GM19043 (cell line): Measurements from ENCODE around the gene C6orf58.
A peak's percentile ranks its signal among the peaks of the same experiment; 100 is the strongest.

Experiments
- ATAC-seq: cut with Tn5 transposase; IDR thresholded peaks from one replicate; pipeline ENCODE4 v1.9.1; 2021; ENCODE audit warnings: low read depth; ENCODE audit not compliant: unreplicated experiment

Gene C6orf58

DNA sequence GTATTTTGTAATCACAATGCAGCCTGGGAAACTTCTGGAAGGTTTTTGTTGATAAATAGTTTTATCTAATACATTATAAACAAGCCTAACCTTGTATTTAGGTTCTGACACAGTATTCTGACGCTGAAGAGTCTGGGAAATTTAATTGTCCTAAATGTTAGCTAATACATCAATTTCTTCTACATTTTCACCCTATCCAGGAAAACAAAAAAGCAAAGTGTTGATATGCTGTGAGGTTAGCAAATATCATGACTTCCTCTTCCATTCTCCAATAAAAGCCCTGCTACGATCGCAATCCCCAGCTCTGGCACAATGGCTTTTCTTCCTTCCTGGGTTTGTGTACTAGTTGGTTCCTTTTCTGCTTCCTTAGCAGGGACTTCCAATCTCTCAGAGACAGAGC is at the start of gene C6orf58:
Gene C6orf58, plus strand, starts transcription at position 301 of the 400 bp plus-strand sequence. Its CDS starts 12 bp downstream, at position 313.
- ATAC-seq, result no peak

DNA sequence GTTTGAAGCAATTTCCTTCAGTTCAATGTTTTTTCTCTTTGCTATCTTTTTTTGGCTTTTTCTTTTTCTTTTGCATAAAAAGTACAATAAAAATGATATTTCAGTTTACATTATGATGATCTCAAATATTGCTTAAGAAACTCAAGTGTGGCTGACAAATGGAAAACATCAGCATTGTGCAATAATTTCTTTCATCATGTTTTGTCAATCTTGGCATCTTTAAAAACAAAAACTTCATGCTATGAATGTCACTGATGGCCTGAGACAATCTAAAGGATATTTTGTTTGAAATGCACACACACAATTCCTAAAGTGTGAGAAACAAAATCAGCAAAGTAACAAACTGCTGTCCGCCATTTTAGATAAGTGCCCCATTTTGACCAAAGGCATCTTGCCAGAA is 44.0 kb upstream of the C6orf58 start:
- ATAC-seq, result no peak

DNA sequence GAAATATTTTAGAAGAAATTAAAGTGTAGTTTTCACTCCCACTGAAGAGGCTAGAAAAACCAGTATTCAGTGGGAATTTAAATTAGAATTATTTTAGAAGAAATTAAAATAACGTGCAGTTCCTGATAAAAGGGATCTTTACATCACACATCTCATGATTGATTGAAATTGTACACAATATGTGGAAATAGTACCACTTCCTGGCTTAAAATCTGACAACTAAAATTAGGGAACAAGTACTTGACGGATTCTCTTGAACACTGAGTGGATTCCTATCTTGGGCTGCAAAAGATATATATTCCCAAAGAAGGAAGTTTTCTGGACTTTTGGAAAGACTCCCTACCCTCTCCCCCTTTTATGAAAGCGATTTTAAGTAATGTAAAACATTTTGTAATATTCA is 43.2 kb upstream of the C6orf58 start:
- ATAC-seq, result no peak

DNA sequence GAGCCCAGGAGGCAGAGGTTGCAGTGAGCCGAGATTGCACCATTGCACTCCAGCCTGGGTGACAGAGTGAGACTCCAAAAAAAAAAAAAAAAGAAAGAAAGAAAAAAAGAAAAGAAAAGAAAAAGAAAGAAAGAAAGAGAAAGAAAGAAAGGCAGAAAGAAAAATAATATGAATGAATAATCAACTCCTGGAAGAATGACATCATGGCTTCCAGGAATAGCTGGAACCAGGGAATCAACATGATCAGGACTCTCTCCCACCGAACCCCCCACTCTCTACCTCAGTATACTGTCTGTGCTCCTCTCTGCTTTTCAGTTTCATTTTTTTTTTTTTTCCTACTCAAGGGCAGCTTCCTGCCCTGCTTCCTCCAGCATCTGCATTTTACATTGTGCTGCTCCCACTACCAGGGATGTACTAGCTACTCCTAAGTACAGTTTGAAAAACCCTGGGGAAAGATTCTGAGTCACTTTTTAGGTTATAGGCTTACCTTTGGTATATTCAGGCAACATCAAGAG is 38.2 kb upstream of the C6orf58 start:
- ATAC-seq, result no peak

DNA sequence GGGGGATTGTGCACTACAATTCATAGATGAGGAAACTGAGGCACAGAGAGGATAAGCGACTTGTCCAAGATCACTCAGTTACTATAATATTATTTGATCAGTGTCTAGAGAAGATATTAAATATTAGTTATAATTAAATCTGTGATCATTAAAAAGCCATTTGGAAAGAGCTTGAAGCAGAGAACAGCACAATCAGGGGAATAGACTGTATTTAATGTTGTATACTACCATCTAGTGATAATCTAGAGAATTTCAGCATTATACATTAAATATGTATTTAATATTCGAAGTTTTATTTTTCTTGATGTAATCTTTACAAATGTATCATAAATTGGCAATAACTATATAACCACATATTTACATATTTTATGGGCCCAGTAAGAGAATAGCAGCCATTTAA is 37.7 kb upstream of the C6orf58 start:
- peak; percentile 47 for ATAC-seq

DNA sequence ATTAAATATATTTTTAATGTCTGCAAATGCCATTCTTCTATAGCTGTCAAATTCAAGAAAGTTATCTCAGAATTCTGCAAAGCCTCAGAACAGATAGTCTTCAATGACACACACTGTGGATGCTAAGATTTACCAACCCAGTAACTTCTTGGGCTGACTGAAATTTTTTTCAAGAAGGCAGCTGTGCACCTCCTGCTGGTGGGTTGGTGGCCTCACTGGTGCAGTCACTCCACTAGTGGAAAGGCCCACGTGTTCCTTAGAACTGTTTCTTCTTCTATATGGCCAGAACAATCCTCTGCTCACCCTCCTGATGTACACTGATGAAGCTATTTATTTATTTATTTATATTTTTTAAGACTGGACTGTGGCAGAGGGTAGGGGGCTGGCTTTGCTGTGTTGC is 29.8 kb upstream of the C6orf58 start:
- no peak for ATAC-seq

DNA sequence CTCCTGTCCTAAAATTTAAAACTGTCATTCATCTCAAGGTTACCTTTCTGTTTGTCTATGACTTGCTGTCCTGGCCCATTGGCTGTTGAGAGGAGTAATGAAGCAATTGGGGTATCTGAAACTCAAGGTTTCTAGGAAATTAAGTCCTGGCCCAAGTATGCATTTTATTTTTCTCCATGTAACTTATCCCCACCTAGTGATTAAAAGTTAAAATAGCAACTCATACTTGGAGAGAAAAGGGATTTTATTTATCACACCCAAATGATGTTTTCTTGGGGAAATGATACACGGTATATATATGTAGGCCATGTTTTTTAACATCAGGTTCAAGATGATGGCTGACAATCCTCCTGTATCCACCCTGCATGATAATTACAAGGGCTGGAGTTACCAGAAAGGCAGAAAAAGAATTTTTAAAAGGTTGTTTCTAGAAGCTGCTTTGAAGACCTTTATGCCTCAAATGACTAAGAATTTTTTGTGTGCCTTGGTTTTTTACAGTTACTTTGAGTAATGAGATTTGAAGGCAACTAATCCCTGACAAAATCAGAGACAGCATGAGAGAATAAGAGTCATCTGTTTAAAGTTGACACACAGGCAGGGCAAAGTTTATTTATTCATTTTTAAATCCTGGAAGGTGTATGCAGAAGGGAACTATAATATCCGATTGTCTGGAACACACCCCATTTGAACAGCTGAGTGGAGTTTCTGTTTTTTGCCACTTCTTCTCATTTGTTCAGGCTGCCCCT is 28.9 kb upstream of the C6orf58 start:
- no peak for ATAC-seq

DNA sequence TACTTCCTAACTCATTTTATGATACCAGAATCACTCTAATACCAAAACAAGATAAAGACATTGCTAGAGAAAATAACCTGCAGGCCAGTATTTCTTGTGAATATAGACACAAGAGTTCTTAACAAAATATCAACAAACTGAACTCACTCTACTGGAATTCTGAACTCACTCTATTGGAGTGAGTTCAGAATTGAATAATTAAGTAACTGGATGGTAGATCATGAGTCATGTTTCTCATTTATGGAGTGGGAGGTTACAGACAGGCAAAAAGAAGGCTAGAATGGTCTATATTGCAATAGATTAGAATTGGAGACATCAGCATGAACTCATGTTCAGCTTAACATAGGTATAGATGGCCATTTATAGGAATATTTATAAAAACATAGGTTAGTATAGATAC is 26.6 kb upstream of the C6orf58 start:
- no peak for ATAC-seq

DNA sequence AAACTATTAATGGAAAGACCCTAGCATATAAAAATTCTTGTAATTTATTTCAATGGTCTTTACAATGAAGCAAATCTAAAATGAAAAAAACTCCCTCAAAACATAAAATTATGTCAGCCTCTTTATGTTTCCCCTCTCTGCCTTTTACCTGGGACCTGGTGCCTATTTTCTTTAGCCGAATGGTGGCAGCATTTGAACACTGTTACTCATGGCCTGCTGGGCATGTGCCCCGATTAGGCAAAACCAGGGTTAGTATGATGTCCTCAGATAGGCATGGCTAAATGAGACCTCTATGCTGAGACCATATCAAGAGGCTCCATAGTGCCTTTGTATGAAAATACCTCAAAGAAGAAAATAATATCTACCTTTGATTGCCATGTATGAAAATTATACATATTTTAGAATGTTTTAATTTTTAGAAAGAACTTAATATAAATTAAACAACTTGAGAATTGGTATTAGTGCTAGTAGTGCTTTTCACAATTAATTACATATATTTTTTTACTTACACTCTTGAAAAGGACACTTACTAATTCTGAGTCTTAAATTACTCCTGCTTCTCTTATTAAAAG is 22.5 kb upstream of the C6orf58 start:
- ATAC-seq, result no peak

DNA sequence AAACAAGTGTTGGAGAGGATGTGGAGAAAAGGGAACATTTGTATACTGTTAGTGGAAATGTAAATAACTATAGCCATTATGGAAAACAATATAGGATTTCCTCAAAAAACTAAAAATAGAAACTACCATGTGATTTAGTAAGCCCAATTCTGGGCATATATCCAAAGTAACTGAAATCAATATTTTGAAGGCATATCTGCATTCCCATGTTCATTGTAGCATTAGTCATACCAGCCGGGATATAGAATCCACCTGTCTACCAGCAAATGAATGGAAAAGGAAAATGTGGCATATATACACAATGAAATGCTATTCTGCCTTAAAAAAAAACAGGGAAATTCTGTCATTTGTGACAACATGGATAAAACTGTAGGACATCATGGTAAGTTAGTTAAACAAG is 15.3 kb upstream of the C6orf58 start:
- ATAC-seq, result no peak

DNA sequence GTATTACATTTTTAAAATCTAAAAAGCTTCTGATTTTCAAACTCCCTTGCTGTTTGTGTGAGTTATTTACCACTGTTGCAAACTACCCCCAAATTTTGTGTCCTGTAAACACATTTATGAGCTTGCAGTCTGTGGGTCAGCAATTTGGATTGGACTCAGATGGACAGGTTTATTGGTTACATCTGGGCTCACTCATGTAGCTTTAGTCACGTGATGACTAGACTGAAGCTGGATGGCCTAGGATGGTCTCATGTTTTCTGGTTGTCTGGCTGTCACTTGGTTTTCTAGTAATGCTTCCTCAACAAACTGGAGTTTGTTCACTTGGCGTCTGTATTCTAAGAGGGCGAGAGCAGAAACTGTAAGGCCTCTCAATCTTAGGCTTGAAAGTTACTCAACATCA is 12.2 kb upstream of the C6orf58 start:
- ATAC-seq, result no peak

DNA sequence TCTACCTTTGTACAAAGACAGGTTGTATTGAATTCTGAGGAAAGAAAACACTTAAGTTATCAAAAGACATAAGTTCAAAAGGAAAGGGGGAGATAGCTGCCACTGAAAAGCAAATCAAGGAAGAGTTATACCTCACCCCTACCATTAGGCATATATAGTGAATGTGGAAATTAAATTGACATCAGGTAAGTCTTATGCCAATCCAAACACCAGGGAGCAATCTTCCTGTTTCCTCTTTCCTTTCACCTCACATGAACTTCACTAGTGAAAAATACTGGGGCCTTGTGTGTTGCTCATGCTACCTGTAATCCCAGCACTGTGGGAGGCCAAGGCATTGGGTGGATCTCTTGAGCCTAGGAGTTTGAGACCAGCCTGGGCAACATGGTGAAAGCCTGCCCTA is 10.9 kb upstream of the C6orf58 start:
- no peak for ATAC-seq

DNA sequence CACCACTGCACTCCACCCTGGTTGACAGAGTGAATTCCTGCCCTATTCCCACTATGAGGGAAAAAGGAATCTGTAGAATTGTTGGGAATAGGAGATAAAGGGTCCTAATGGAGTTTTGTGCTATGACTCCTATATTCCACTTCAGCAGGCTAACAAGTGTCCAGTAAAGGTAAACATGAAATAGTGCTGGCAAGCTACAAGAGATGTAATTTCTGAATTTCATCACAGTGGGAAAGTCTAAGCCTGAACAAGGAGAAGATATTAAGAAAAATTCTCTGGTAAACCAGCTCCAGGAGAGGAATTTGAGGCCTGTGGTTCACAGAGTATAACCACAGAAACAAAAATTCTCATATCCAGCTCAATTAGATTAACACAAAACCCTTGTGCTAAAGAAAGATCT is 10.3 kb upstream of the C6orf58 start:
- ATAC-seq, result no peak

DNA sequence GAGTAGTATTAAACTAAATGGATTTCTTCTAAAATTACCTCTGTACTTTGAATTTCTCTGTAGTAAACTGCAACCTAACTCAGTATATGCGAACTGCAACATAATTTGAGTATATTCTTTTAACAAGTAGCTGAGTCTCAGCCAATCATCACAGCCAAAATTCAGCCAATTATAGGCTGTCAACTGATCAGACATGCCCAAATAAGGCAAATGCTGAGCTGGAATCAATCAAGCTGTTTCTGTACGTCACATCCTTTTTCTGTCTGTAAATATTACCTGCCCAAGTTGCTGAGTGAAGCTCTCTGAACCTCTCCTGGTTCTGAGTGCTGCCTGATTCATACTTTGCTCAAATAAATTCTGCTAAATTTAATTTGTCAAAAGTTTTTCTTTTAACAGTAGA is 9.5 kb upstream of the C6orf58 start:
- no peak for ATAC-seq

DNA sequence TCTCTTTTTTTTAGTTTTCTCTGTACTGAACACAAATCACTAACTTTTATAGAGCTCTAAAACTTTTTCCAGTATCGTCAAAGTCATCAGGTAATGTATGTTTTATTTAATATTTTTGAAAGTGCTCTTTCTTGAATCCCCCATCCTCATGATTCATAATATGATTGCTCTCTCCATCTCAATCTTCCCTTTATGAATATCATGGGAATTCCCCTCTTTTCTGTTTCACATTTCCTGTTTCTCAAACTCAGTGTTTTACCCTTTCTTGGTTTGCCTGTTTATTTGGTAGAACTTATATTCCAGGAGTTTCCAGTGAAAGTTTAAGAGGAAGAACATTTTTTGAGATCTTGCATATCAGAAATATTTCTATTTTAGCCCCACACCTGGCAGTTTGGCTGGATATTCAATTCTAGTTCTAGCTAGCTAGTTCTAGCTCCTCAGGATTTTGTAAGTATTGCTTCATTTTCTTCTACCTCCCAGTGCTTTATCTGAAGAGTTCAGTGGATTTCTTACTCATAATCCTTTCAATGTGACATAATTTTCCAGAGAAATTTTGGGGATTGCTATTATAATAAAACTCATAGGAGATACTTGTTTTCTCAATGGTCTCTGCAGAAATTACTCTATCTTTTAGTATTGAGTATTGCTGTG is 6.1 kb upstream of the C6orf58 start:
- ATAC-seq, result peak; percentile 80

DNA sequence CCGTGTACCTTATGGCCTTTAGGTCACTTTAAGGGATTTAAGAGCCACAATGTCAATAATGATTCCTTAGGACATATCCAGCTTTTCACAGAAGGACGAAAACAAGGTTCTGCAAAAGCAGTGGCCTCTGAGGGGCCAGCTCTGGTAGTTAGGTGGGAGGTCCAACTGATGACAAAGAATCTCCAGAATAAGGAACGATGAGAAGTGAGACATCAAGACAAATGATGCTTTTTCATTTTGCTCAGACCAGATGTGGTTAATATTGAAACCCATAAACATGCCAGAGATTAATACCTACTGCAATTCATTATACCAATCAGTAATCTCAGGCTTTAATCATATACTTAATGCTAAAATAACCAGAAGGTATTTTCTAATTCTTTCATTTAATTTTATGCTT is 1.9 kb downstream of the C6orf58 start:
- no peak for ATAC-seq

DNA sequence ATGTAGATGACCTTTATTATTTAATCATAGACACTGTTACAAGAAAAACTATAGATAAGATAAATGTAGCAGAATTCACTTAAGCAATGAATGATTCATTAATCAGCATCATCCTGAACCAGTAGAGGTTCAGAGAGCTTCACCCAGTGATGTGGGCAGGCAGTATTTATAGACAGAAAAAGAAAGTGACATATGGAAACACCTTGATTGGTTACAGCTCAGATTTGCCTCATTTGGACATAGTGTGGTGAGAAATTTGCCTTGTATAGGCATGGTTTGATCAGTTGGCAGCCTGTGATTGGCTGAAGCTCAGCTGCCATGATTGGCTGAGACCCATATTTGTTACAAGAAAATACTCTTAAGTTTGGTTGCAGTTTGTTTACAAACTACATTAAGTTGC is 4.6 kb downstream of the C6orf58 start:
- ATAC-seq, result no peak

DNA sequence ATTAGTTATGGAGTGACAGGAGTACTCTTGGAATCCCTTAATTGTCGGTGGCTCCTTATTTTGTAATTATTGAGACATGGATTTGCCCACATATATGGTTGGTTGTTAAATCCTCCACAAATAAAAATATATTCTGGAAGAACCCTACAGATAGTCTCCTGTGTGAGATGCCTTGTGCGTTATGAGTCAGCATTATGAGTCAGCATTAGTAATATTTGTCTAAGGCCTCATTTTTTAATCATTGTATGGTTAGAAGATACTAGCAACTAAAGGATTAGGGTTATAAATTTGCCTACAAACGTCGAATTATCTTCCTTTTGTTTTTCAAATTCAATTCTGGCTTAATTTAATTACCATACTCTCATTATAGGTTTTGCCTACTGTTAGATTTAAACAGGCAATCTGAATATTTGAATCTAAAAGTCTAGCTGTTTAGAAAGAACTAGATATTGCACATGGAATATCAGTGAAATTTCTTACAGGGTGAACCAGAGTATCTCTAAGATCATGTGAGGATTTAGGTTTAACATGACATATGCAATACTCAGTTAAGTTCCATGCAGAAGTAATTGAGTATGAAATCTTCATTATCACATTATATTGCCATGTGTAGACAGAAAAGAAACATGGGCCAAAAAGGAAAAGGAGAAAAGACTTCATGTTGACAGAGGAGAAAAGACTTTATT is 5.9 kb downstream of the C6orf58 start:
- no peak for ATAC-seq

DNA sequence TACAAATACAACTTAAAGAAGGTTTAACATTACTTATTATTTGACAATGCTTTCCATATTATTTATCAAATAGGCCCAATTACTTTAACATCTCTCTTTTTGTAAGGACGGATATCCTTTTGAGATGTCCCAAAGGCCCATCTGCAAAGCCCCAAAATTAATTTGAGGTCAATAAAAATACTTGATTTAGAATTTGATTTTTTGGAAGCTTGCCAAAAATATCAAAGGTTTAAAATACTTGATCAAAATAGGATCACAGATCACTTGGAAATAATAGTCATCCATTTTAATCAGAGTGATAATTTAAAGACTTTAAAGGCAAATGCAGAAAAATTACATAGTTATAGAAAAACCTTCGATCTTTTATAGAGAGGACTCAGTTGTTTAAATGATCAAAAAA is 8.1 kb downstream of the C6orf58 start:
- ATAC-seq, result no peak

DNA sequence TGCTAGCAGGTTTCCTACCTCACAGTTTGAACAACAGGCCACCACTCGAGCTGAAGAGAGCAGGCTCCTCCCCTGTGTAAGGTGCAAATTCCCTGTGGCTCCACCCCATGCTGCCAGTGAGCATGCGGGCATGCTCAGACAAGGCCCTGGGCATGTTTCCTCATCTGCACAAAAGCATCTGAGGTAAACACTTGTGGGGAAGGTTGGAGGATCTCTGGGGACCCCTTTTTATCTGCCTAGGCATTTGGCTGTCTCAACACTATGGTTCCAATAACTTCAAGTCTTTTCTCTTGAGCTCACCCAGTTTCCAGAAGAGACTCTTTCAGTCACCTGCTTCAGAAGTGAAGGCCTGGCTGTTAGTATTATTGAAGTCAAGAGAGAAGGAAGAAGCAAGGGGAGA is 9.4 kb downstream of the C6orf58 start:
- ATAC-seq, result no peak

DNA sequence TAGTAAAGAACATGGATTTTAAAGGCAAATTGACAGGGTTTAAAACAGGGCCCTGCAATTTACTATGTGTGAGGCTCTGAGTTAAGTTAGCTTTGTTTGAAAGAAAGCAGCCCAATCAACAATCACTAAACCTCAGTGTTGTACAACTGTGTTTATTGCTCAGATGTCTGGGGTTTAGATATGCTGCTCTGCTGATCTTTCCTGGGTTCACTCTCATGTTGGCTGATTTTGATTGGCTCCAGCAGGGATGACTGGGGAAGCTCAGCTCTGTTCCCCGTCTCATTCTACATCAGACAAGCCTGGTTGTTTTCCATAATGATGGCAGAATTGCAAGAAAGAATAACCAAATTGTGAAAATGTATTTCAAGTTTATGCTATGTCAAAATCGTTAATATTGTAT is 10.9 kb downstream of the C6orf58 start:
- no peak for ATAC-seq
